HepG2 (cell line): ENCODE measurements around the gene C15orf62. TPM values are rescaled to one million over a fixed set of nuclear protein-coding genes. Genes with fewer than 3 reads are reported as not detected.

Source experiments
- ADNP ChIP-seq: sonication (generic); formaldehyde crosslinking; IDR thresholded peaks from 2 replicates; pipeline ENCODE4 v1.4.0; 2020; ENCODE audit warnings: missing genetic modification reagents
- ETV6 ChIP-seq: sonication (generic); formaldehyde crosslinking; conservative IDR thresholded peaks from 2 replicates; pipeline ENCODE4 v1.4.0; 2020; ENCODE audit warnings: missing genetic modification reagents
- GFI1 ChIP-seq: sonication (generic); formaldehyde crosslinking; IDR thresholded peaks from 2 replicates; pipeline ENCODE4 v1.5.0; 2020; ENCODE audit warnings: missing genetic modification reagents, mild to moderate bottlenecking, borderline replicate concordance
- GLMP ChIP-seq: sonication (generic); formaldehyde crosslinking; IDR thresholded peaks from 2 replicates; pipeline ENCODE4 v1.9.0; 2021; ENCODE audit warnings: missing genetic modification reagents, mild to moderate bottlenecking, borderline replicate concordance
- HHEX ChIP-seq: IDR thresholded peaks from 2 replicates; pipeline ENCODE4 v1.6.1; 2016; ENCODE audit warnings: control low read depth
- HIVEP1 ChIP-seq: sonication (generic); formaldehyde crosslinking; IDR thresholded peaks from 2 replicates; pipeline ENCODE4 v1.4.0; 2020; ENCODE audit warnings: mild to moderate bottlenecking, missing genetic modification reagents
- HOXA5 ChIP-seq: sonication (generic); formaldehyde crosslinking; IDR thresholded peaks from 2 replicates; pipeline ENCODE4 v1.4.0; 2020; ENCODE audit warnings: missing genetic modification reagents
- MAFF ChIP-seq: IDR thresholded peaks from 2 replicates; pipeline ENCODE4 v1.6.1; 2011; ENCODE audit warnings: low read depth, low read length, improper control_type of control experiment
- NBN ChIP-seq: fragments of 450-650 bp; conservative IDR thresholded peaks from 2 replicates; pipeline ENCODE4 v1.6.1; 2017
- PAX8 ChIP-seq: sonication (generic); formaldehyde crosslinking; IDR thresholded peaks from 2 replicates; pipeline ENCODE4 v1.8.0; 2022; ENCODE audit warnings: mild to moderate bottlenecking, missing genetic modification reagents, borderline replicate concordance
- PCBP1 ChIP-seq: fragments of 200-400 bp; formaldehyde crosslinking; IDR thresholded peaks from 2 replicates; pipeline ENCODE4 v1.6.1; 2017; ENCODE audit warnings: mild to moderate bottlenecking, low read depth, low read length, borderline replicate concordance
- POGZ ChIP-seq: sonication (generic); formaldehyde crosslinking; IDR thresholded peaks from 2 replicates; pipeline ENCODE4 v1.4.0; 2020; ENCODE audit warnings: mild to moderate bottlenecking, missing genetic modification reagents
- PTBP1 ChIP-seq: fragments of 200-400 bp; formaldehyde crosslinking; IDR thresholded peaks from 2 replicates; pipeline ENCODE4 v1.6.1; 2018; ENCODE audit warnings: low read length, low read depth; ENCODE audit not compliant: poor library complexity, severe bottlenecking
- SALL1 ChIP-seq: sonication (generic); formaldehyde crosslinking; IDR thresholded peaks from 2 replicates; pipeline ENCODE4 v1.8.0; 2022; ENCODE audit warnings: mild to moderate bottlenecking, missing genetic modification reagents
- SNAI1 ChIP-seq: sonication (generic); formaldehyde crosslinking; IDR thresholded peaks from 2 replicates; pipeline ENCODE4 v1.5.0; 2020; ENCODE audit warnings: mild to moderate bottlenecking, missing genetic modification reagents, borderline replicate concordance
- ZBTB14 ChIP-seq: sonication (generic); formaldehyde crosslinking; IDR thresholded peaks from 2 replicates; pipeline ENCODE4 v1.4.0; 2020; ENCODE audit warnings: missing genetic modification reagents
- ZMYM3 ChIP-seq: sonication (generic); formaldehyde crosslinking; IDR thresholded peaks from 2 replicates; pipeline ENCODE4 v1.5.1; 2020; ENCODE audit warnings: mild to moderate bottlenecking, missing genetic modification reagents
- ZNF20 ChIP-seq: sonication (generic); formaldehyde crosslinking; IDR thresholded peaks from 2 replicates; pipeline ENCODE4 v1.4.0; 2020; ENCODE audit warnings: mild to moderate bottlenecking, moderate library complexity, missing genetic modification reagents
- ZNF263 ChIP-seq: sonication (generic); formaldehyde crosslinking; IDR thresholded peaks from 2 replicates; pipeline ENCODE4 v1.4.0; 2020; ENCODE audit warnings: missing genetic modification reagents
- ZNF362 ChIP-seq: sonication (generic); formaldehyde crosslinking; IDR thresholded peaks from 2 replicates; pipeline ENCODE4 v1.4.0; 2020; ENCODE audit warnings: missing genetic modification reagents, mild to moderate bottlenecking, borderline replicate concordance
- ZNF432 ChIP-seq: sonication (generic); formaldehyde crosslinking; IDR thresholded peaks from 2 replicates; pipeline ENCODE4 v1.5.0; 2020; ENCODE audit warnings: missing genetic modification reagents, mild to moderate bottlenecking, borderline replicate concordance
- ZNF776 ChIP-seq: sonication (generic); formaldehyde crosslinking; IDR thresholded peaks from 2 replicates; pipeline ENCODE4 v1.4.0; 2020; ENCODE audit warnings: mild to moderate bottlenecking, missing genetic modification reagents
- ZSCAN20 ChIP-seq: sonication (generic); formaldehyde crosslinking; IDR thresholded peaks from 2 replicates; pipeline ENCODE4 v1.4.0; 2020; ENCODE audit warnings: missing genetic modification reagents, mild to moderate bottlenecking, borderline replicate concordance
- polyA plus RNA-seq, 8 experiments: library from polyadenylated mRNA; depleted of rRNA in 3 of 8; stranded (reverse) in 7 of 8; unstranded in 1 of 8; fragments of >200 nt; fragmentation: Illumina TruSeq in 4 of 8; extraction: Trizol in 4 of 8; gene quantifications; 2 replicates each; pipeline versions ENCODE4 v1.2.1 to v1.2.3, GENCODE V29; 2011 to 2016; ENCODE audit warnings: low read depth in 4 of 8, missing spikeins in 1 of 8, mixed read lengths in 1 of 8; ENCODE audit not compliant: insufficient read depth in 1 of 8
- total RNA-seq, 5 experiments: library from RNA; depleted of rRNA; stranded (reverse); fragments of >200 nt; fragmentation: Illumina TruSeq; extraction: Trizol; gene quantifications; 2 replicates each; pipeline ENCODE4 v1.2.3, GENCODE V29; 2016; ENCODE audit warnings: low read depth in 1 of 5
- TF ChIP-seq, protein P1 (sequence below): sonication (generic); formaldehyde crosslinking; IDR thresholded peaks from 2 replicates; pipeline ENCODE4 v1.4.0; 2020; ENCODE audit warnings: mild to moderate bottlenecking, missing genetic modification reagents, borderline replicate concordance
- TF ChIP-seq, protein P2 (sequence below): sonication (generic); formaldehyde crosslinking; IDR thresholded peaks from 2 replicates; pipeline ENCODE4 v1.5.0; 2020; ENCODE audit warnings: missing genetic modification reagents, mild to moderate bottlenecking, borderline replicate concordance

Gene C15orf62
- total and polyA plus RNA-seq, 2 of the 13 experiments (the other 11 are each of a cell fraction or from before 2014, with no cell fraction given): 0.51 to 1.1 TPM

DNA sequence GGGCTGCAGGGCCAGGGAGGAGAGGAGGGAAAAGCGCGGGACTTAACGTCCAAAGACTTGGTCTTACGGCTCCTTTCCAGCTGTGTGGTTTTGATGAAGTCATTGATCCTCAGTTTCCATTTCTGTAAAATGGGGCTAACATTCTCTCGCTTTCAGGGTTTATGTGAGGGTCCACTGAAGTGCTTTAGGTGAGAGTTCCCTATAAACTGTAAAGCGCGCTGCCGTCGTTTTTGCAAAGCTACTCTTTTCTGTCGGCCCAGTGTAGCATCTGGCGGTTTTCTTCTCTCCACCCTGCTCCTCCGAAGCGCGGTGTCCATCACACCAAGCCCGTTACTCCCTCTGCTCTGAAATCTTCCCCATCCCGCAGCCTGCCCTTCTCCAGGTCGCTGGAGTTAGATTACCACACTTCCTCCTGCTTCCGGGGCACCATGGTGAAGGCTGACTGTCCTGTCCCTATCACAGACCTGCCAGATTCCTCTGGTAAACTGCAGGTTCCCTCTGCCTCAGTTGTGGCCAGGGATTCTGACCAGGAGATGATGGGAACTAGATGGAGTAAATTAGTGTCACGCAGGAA lies 38.2 kb downstream of the C15orf62 start (continued):
- TF ChIP-seq GLMP (CRISPR knock-in tag) (no peak), ZMYM3 (peak; percentile 83), SALL1 (no peak), PTBP1 (no peak), HIVEP1 (CRISPR knock-in tag) (no peak), ADNP (CRISPR knock-in tag) (0 out of 2 replicates have a peak, but pooled peaks have one; percentile 22), ZNF432 (CRISPR knock-in tag) (no peak), ZNF776 (CRISPR knock-in tag) (peak; percentile 13; the same call in 1 of the 2 replicates), ZBTB14 (CRISPR knock-in tag) (no peak), ZNF20 (CRISPR knock-in tag) (0 out of 2 replicates have a peak, but pooled peaks have one; percentile 26), ETV6 (no peak), ZNF362 (CRISPR knock-in tag) (no peak), HOXA5 (CRISPR knock-in tag) (no peak), PCBP1 (no peak), NBN (no peak), MAFF (no peak), ZNF263 (no peak), PAX8 (no peak), ZSCAN20 (CRISPR knock-in tag) (no peak), GFI1 (CRISPR knock-in tag) (no peak), SNAI1 (CRISPR knock-in tag) (no peak), POGZ (CRISPR knock-in tag) (no peak), HHEX (CRISPR knock-in tag) (no peak)
- TF ChIP-seq, protein P1, sequence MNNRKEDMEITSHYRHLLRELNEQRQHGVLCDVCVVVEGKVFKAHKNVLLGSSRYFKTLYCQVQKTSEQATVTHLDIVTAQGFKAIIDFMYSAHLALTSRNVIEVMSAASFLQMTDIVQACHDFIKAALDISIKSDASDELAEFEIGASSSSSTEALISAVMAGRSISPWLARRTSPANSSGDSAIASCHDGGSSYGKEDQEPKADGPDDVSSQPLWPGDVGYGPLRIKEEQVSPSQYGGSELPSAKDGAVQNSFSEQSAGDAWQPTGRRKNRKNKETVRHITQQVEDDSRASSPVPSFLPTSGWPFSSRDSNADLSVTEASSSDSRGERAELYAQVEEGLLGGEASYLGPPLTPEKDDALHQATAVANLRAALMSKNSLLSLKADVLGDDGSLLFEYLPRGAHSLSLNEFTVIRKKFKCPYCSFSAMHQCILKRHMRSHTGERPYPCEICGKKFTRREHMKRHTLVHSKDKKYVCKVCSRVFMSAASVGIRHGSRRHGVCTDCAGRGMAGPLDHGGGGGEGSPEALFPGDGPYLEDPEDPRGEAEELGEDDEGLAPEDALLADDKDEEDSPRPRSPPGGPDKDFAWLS: 0 out of 2 replicates have a peak, but pooled peaks have one; percentile 19
- TF ChIP-seq, protein P2, sequence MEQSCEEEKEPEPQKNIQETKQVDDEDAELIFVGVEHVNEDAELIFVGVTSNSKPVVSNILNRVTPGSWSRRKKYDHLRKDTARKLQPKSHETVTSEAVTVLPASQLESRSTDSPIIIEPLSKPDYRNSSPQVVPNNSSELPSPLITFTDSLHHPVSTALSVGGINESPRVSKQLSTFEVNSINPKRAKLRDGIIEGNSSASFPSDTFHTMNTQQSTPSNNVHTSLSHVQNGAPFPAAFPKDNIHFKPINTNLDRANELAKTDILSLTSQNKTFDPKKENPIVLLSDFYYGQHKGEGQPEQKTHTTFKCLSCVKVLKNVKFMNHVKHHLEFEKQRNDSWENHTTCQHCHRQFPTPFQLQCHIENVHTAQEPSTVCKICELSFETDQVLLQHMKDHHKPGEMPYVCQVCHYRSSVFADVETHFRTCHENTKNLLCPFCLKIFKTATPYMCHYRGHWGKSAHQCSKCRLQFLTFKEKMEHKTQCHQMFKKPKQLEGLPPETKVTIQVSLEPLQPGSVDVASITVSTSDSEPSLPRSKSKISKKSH (CRISPR knock-in tag): no peak
